Measurements from ENCODE around the gene GPR39.

DNA sequence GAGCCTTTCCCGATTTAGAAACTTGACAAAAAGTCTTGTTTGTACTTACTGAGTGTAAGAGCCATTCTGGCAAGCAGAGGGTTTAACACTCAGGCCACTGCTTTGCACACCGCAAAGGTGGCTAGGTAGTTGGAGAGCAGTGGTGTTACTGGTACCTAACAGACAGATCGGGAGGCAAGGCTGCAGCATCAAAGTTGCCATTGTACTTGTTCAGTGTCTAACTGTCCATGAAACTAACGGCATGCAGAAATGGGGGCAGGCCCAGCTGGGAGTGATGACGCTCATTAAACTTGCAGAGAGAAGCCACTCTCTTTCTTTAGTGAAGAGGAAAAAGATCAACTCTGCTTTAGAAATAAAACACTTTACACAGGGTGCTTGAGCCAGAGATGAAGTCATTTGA is 10.1 kb downstream of the GPR39 start:
- TF ChIP-seq POLR2AphosphoS5 (IDR thresholded peaks at IDR 0.05) = no peak
- TF ChIP-seq, protein P1, sequence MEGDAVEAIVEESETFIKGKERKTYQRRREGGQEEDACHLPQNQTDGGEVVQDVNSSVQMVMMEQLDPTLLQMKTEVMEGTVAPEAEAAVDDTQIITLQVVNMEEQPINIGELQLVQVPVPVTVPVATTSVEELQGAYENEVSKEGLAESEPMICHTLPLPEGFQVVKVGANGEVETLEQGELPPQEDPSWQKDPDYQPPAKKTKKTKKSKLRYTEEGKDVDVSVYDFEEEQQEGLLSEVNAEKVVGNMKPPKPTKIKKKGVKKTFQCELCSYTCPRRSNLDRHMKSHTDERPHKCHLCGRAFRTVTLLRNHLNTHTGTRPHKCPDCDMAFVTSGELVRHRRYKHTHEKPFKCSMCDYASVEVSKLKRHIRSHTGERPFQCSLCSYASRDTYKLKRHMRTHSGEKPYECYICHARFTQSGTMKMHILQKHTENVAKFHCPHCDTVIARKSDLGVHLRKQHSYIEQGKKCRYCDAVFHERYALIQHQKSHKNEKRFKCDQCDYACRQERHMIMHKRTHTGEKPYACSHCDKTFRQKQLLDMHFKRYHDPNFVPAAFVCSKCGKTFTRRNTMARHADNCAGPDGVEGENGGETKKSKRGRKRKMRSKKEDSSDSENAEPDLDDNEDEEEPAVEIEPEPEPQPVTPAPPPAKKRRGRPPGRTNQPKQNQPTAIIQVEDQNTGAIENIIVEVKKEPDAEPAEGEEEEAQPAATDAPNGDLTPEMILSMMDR (IDR thresholded peaks at IDR 0.05) = no peak

Measured in upper lobe of left lung (tissue), 4 donors.